Amniotic stem cell (primary cell): ENCODE measurements around the gene RHEB.

Experiments used
- DNase-seq: peaks from one replicate; lab custom pipeline; 2025; lab: John Stamatoyannopoulos, UW

RHEB gene

GRCh38 chr7:151448261-151449252, 71.1 kb downstream of the RHEB start:
- DNase-seq: peak; percentile 32

GRCh38 chr7:151447901-151448260, 71.8 kb downstream of the RHEB start:
- DNase-seq: no peak

- DNase-seq: no peak
These were observed 72.4 kb downstream of the RHEB start for GRCh38 chr7:151447312-151447711.

GRCh38 chr7:151446412-151446811, 73.3 kb downstream of the RHEB start:
- DNase-seq: no peak

- no peak for DNase-seq
These were observed 75.1 kb downstream of the RHEB start for GRCh38 chr7:151444632-151445031.

- no peak for DNase-seq
These were observed 76.8 kb downstream of the RHEB start for GRCh38 chr7:151442776-151443496.

- DNase-seq: no peak
These were observed 78.8 kb downstream of the RHEB start for GRCh38 chr7:151440799-151441445.

- DNase-seq: no peak
These were observed 79.6 kb downstream of the RHEB start, which contains the start of gene CRYGN for GRCh38 chr7:151439855-151440798. TSS of gene CRYGN (minus strand) at chr7:151440141. CDS start at chr7:151439917, 224 bp downstream.

GRCh38 chr7:151438864-151439601, 80.7 kb downstream of the RHEB start:
- DNase-seq: no peak

- no peak for DNase-seq
These were observed 81.7 kb downstream of the RHEB start for GRCh38 chr7:151437866-151438516.

GRCh38 chr7:151437159-151437553, 82.5 kb downstream of the RHEB start:
- no peak for DNase-seq

GRCh38 chr7:151436446-151437158, 83.1 kb downstream of the RHEB start:
- peak; percentile 21 for DNase-seq

GRCh38 chr7:151435971-151436370, 83.7 kb downstream of the RHEB start:
- no peak for DNase-seq

- DNase-seq: no peak
These were observed 84.4 kb downstream of the RHEB start for GRCh38 chr7:151435103-151435916.

GRCh38 chr7:151434549-151434948, 85.1 kb downstream of the RHEB start:
- no peak for DNase-seq

GRCh38 chr7:151433721-151434400, 85.8 kb downstream of the RHEB start:
- no peak for DNase-seq

- DNase-seq: no peak
These were observed 86.8 kb downstream of the RHEB start for GRCh38 chr7:151432658-151433521.
